ENCODE measurements around the gene FAM20A.
"Not testable (repeated sequence)": the region's sequence is repeated elsewhere in the genome, so short reads cannot be mapped to it uniquely, and the experiment has no call there.

The FAM20A gene

DNA sequence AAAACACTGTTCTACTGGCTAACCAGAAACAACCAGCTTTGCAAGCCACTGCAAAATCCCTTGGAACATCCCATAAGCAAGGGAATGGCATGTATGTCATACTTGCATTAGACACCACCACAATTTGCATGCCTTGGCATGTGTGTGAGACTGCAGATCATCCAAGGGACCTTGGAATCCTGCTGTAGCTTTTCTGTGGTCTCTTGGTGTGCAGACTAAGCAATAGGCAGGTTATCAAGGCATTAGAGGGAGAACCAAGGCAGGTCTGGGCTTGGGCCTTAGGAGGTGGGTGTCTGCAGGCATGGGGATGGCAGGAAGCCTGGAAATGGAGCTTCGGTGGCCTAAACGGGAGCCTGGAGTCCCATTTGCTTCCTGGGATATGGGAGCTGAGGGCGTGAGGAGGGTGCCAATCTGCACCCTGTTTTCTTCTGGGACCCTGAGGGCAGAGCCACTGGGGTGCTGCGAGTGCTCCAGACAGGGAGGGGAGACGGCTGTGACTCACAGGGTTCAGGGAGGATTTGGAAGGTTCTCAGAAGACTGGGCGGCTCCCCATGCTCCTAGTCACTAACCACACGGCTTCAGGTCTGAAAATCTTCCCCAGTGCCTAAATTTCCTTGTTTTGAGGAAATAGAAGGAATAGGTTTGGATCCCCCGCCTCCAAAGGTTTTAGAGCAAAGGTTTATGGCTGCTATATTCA is 36.6 kb downstream of the FAM20A start:
- no peak for DNase-seq

GRCh38 chr17:68562736-68563135 is 38.4 kb downstream of the FAM20A start:
- DNase-seq, result no peak

DNA sequence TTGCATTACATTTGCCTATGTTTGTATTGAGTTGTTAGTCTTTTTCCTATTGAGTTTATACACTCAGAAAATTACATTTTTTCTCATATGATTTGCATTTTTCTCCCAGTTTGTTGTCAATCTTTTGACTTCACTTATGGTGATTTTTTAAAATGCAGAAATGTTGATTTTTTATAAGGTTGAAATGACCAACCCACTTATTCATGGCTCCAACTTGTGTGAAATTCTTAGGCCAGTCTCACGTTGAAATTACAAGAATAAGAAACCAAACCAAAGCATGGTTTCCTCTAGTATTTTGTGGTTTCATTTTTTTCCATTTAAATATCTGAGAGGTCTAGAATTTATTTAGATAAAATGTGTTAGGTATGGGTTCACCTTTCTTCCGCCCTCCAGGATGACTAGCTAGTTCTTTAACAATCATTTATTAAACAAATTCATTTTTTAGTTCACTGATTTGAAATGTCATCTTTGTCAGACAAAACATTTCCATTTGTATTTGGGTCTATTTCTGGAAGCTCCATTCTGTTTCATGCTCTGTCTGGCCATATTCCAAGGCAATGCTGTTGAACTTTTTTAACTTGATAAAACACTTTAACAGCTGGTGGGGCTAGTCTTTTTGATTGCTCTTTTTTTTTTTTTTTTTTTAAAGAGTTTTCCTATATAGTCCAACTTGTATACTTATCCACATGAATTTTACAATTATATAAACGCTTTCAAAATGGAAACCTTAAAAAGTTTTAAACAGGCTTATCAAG is 40.0 kb downstream of the FAM20A start:
- no peak for DNase-seq

- no peak for DNase-seq
Measured at GRCh38 chr17:68559316-68559715, 41.9 kb downstream of the FAM20A start.

- no peak for DNase-seq
Measured at GRCh38 chr17:68556551-68556950, 44.6 kb downstream of the FAM20A start.

DNA sequence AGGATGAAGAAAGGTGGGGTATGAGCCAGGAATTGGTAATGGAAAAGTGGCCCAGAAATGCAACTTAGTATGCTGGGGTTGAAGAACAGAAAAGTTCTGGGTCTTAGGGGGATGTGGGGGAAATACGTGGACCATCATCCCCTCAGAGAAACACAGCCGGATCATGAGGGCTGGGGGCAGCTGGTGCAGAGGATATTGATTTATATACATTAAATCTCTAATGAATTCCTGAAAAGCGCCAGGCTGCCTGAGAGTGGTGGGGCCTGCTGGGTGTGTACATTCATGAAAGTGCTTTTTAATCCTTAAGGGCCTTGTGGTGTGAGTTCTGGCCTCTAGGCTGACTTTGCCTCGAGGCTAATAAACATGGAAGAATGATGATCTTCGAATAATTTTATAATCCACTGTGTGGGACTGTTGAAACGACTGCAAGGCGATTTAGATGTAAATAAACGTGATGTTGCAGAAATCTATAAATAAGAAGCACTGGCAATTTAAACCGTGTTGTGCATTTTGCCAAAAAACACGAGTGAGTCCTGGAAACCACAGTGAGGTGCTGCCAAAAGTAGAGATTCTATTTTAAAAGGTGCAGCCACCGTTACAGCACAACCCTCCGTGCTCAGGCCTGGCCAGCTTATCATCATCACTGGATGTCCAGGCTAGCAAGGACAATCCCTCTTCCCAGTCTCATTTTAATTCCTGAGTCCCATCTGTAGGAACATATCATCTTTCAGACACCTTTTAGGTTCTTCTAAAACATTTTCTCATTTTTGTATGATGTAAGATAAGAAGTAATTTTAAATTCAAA is 56.9 kb downstream of the FAM20A start:
- no peak for DNase-seq

DNA sequence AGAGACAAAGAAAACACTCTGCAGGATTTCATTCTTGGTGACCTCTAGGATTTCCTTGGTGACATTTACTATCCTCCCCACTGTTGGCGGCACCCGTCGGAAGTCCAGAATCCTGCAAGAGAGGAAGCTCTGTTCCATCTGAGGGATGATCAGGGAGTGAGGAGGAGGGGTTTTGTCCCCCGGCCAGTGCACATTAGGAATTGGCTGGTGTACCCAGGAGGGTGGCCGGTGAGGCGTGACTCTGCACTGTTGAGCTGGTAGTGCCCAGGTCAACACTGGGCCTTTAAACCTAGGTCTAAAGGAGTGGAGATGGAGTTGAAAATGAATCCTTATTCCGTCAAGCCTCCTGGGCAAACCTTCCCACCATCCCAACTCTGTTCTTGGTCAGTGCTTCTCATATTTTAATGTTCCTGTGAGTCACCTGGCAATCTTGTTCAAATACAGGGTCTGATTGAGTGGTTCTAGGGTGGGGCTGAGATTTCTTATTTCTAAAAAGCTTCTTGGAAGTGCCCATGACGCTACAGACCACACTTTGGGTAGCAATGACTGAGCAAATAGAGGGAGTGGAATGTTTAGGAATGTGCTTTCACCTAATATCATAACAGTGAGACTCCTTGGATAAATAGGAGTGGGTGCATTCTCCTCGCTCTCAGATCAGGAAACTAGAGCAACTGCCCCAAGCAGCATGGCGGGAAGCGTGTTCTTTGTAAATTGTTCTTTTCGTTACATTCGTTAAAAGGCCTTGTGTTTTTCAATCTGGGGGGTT is 58.3 kb downstream of the FAM20A start:
- no peak for DNase-seq

DNA sequence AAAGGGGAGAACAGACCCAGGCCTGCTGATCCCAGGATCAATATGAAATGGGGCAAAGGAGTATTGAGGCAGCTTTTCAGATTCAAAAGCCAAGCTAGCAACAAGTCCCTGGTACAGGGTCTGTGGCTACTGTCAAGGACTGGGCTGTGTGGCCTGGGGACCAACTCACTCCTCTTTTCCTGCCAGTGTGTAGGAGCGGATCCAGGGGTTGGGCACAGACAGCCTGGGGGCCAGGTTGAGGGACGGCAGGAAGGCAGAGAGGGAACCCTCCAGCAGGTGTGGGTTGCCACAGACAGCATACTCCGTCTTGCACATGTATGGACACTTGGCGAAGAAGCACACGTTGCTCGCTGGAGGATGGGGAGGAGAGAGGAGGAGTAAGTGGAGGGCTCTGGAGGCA is 59.4 kb downstream of the FAM20A start:
- no peak for DNase-seq

DNA sequence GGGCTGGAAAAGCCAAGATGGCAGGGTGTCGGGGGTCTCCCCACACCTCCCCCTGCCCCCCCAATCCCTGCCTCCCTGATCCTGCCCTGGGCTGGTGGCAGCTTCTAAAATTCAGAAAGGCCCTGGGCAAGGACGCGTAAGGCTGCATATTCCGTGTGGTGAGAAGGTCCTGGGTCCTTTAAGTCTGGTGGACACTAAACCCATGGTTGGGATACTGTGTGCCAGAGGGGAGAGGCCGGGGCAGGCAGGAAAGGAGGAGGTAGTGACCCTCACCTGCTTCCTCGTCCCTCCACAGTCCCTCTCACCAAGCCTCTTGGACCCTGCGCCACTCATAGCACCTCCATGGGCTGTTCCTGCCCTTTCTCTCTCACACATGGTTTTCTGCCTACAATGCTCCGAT is 60.2 kb downstream of the FAM20A start:
- no peak for DNase-seq

GRCh38 chr17:68539548-68540467 is 61.4 kb downstream of the FAM20A start:
- DNase-seq, result no peak

GRCh38 chr17:68535922-68536321 is 65.2 kb downstream of the FAM20A start:
- DNase-seq, result no peak

- DNase-seq, result no peak
Measured at GRCh38 chr17:68534695-68535088, 66.5 kb downstream of the FAM20A start.

DNA sequence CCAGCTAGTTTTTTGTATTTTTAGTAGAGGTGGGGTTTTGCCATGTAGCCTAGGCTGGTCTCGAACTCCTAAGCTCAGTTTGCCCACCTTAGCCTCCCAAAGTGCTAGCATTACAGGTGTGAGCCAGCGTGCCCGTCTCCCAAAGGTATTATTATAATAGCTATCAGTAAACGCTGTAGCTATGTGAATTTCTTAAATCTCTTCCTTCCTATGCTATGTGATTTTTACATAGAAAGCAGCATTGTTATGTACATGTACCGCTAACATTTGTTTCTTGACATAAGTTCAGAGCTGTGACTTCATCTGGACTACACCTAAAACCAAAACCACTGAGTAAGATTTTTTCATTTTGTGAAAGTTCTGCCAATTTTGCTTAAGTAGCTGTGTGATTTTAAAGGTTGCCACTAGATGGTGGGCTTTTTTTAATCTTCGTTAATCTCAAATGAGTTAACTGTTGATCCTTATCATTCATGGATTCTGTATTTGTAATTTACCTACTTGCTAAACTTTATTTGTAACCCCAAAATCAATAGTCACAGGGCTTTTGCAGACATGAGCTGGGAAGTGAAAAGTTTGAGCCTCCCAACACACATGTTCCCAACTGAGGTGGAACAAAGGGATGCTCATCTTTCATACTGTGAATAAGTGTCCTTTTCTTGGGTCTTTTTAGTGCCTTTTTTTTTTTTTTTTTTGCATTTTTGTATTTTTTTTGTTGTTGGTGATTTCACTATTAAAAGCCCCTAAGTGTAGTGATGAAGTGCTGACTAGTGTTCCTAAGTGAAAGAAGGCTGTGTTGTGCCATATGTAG is 67.1 kb downstream of the FAM20A start:
- DNase-seq, result no peak

GRCh38 chr17:68532826-68533225 is 68.3 kb downstream of the FAM20A start:
- no peak for DNase-seq

GRCh38 chr17:68531252-68531651 is 69.9 kb downstream of the FAM20A start:
- no peak for DNase-seq

DNA sequence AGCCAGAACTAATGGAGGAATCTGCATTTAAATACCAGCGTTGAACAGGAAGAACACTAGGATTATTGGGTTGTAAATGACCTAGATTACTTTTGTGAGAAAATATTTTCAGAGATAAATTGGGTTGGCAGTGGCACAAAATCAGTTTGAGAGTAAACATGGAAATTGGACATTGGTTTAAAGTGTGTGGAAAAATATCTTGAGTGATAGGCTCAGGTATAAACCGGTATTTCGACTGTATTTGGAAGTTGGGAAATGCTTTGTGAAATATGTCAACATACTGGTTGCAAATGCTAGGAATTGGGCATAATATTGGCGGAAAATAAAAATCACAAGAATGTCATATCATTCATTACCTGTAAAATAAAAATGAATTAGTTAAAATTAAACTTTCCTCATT is 73.9 kb downstream of the FAM20A start:
- no peak for DNase-seq

- no peak for DNase-seq
Measured at GRCh38 chr17:68526548-68526947, 74.6 kb downstream of the FAM20A start.

GRCh38 chr17:68522266-68522665 is 78.9 kb downstream of the FAM20A start:
- DNase-seq, result no peak

DNA sequence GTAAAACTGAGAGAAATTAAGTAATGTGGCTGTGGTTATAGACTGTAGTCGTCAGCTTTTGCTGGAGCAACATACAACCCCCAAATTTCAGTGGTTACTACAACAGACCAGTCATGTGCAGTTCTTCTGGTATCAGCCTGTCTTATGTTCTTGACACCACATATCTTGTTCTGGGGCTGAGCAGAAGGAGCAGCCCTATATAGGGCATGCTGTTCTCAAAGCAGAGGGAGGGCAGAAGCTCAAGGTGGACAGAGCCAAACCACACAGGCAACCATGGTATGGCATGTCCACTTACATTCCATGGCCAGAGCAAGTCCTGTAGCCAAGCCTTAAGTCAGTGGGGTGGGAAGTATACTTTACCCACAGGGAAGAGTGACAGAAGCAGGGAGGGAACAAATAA is 81.3 kb downstream of the FAM20A start:
- no peak for DNase-seq

DNA sequence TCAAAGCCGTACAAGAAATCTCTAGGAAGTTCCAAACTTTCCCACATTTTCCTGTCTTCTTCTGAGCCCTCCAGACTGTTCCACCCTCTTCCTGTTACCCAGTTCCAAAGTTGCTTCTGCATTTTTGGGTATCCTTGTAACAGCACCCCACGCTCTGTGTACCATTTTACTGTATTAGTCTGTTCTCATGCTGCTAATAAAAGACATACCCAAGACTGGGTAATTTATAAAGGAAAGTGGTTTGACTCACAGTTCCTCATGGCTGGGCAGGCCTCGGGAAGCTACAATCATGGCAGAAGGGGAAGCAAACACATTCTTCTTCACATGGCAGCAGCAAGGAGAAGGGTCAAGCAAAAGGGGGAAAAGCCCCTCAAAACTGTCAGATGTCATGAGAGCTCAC is 82.1 kb downstream of the FAM20A start:
- not testable (repeated sequence) for DNase-seq
